Measurements from ENCODE around the gene FKBP5. TPM values are rescaled to one million over a fixed set of nuclear protein-coding genes. Genes with fewer than 3 reads are reported as not detected.

Gene FKBP5
- total RNA-seq, 2 donors from 2014 or later, result 27.0 to 53.3 TPM

DNA sequence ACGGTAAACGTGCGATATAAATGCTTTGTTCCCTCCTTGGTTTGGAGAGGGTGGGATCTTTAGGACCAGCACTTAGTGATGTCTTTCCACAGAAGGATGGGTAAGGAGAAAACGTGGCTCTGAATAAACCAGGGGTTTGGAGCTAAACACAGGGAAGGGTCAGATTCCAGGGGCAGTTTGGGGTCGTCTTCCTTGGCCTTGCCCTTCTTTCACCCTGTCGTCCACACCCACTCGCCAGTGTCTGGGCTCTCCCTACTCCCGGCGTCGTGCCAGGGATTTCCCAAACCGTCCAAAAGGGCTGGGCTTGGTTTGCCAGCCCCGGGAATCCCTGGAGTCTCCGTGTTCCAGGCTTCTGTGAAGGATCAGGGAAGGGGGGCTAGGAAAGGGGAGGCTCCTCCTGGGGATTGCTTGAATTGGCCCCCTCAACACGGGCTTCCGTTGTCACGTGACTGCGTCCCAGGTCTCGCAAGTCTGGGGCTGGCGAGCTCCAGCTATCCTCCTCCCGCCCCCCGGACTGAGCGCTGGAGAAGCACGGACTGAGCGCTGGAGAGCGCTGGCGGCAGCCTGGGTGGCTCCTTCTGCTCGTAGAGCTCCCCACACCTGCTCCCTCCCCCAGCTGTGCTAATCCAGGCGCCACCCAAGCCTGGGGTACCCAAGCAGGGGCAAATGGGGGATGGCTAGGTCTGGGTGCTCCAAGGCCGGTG is 38.7 kb upstream of the FKBP5 start:
- no peaks in the 10 kb centered on the region for H3K36me3 Mint-ChIP-seq (ENCODE audit: low read depth)
- WGBS, 2 experiments (ENCODE audit: insufficient coverage in 1 of 2, insufficient read length in 1 of 2), result 5 to 6% methylated on average over 13 to 29 of the region's 29 CpGs
- H3K4me1 ChIP-seq (ENCODE audit: control insufficient read depth, insufficient read depth, low read length), result peaks cover 15% of the 10 kb centered on the region

GRCh38 chr6:35725721-35726438 is 37.2 kb upstream of the FKBP5 start:
- H3K4me1 Mint-ChIP-seq, result peaks cover 33% of the 10 kb centered on the region

More for the DNA sequence above, 38.7 kb upstream of the FKBP5 start:
- Histone ChIP-seq H3K4me3 (ENCODE audit: low read length) (peak overlapping the region; percentile 88), H3K27ac (ENCODE audit: low read depth, low read length) (peak overlapping the region; percentile 87), H3K27me3 (ENCODE audit: control insufficient read depth, insufficient read depth, low read length, poor library complexity, severe bottlenecking) (peaks cover 24% of the 10 kb centered on the region), H3K9me3 (ENCODE audit: control insufficient read depth, low read length) (no peaks in the 10 kb centered on the region), H3K36me3 (ENCODE audit: control insufficient read depth, insufficient read depth, low read length) (no peaks in the 10 kb centered on the region), H3K9ac (ENCODE audit: extremely low read depth, low read length, poor library complexity, severe bottlenecking) (peak overlapping the region; percentile 44)
- H3K9me3 Mint-ChIP-seq, result no peaks in the 10 kb centered on the region
- peak overlapping the region; percentile 63 for H3K4me3 Mint-ChIP-seq
- peaks cover 61% of the 10 kb centered on the region for H3K27me3 Mint-ChIP-seq (ENCODE audit: insufficient read depth)
- peak overlapping the region; percentile 11 for H3K27ac Mint-ChIP-seq
- TF ChIP-seq CTCF (conservative IDR thresholded peaks at IDR 0.05), result no peak
- peak; percentile 89 for DNase-seq
- peaks cover 36% of the 10 kb centered on the region for H3K4me1 Mint-ChIP-seq

More at GRCh38 chr6:35725721-35726438, 37.2 kb upstream of the FKBP5 start:
- Mint-ChIP-seq H3K36me3 (ENCODE audit: low read depth) (no peaks in the 10 kb centered on the region), H3K27me3 (ENCODE audit: insufficient read depth) (peaks cover 60% of the 10 kb centered on the region), H3K27ac (no peak overlapping the region), H3K4me3 (no peak overlapping the region), H3K9me3 (no peaks in the 10 kb centered on the region)
- WGBS, 2 experiments (ENCODE audit: insufficient coverage in 1 of 2, insufficient read length in 1 of 2), result 84 to 92% methylated on average over 8 to 11 of the region's 11 CpGs
- Histone ChIP-seq H3K9me3 (ENCODE audit: control insufficient read depth, low read length) (no peaks in the 10 kb centered on the region), H3K27me3 (ENCODE audit: control insufficient read depth, insufficient read depth, low read length, poor library complexity, severe bottlenecking) (peaks cover 24% of the 10 kb centered on the region), H3K36me3 (ENCODE audit: control insufficient read depth, insufficient read depth, low read length) (no peaks in the 10 kb centered on the region), H3K27ac (ENCODE audit: low read depth, low read length) (no peak overlapping the region), H3K4me1 (ENCODE audit: control insufficient read depth, insufficient read depth, low read length) (peaks cover 13% of the 10 kb centered on the region), H3K9ac (ENCODE audit: extremely low read depth, low read length, poor library complexity, severe bottlenecking) (no peak overlapping the region), H3K4me3 (ENCODE audit: low read length) (no peak overlapping the region)
- peak; percentile 51 for DNase-seq
- TF ChIP-seq CTCF (conservative IDR thresholded peaks at IDR 0.05), result no peak
